PC-9 (cell line): ENCODE data around the gene DRICH1.

Experiments used
- EZH2 ChIP-seq: fragments of 200-600 bp; sonication (generic); IDR thresholded peaks from 2 replicates; pipeline ENCODE4 v1.8.0; 2017; ENCODE audit warnings: antibody characterized with exemption, low read depth
- TF ChIP-seq, protein P1 (sequence below): fragments of 200-600 bp; sonication (generic); conservative IDR thresholded peaks from 2 replicates; pipeline ENCODE4 v1.6.1; 2017; ENCODE audit warnings: mixed run types, antibody characterized with exemption, mild to moderate bottlenecking, moderate library complexity

DNA sequence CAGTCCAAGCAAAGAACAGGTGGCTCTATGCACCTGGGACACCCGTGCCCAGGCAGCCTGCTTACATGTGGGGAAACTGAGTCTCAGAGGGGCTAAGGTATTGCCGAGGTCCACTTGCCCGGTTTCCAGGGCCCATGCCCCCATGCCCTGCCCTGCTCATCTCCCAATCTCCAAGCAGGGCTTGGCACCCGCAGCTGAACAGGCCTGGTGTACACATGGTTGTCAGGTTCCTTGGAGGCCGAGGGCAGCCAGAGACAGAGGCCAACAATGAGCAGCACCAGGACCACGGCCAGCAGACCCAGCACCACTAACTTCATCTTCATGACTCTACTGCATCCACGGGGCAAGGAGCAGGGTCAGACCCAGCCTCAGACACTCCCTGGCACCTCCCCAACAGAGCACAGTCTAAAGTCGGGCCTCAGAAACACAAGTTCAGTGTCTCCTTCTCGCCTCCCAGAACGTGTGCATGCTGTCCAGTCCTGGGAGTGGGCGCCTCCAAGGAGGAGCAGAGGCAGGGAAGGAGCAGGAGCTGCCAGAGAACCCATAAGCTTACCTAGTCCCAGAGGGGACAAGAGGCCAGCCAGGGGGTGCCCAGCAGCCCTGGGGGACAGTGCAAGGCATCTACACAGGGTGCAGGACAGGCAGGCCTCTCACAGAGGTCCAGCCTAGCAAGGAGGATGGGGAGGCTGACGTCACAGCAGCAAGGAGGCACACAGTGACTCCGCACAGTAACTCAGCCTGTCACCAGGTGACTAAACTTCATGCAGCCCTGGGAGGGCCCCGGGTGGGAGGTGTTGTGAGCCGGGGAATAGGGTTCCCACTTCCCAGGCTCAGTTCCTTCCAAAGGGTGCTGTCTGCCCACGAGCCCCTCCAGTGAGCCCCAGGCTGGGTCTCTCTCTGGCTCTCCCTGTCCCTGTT is 38.5 kb upstream of the DRICH1 start:
- TF ChIP-seq, protein P1, sequence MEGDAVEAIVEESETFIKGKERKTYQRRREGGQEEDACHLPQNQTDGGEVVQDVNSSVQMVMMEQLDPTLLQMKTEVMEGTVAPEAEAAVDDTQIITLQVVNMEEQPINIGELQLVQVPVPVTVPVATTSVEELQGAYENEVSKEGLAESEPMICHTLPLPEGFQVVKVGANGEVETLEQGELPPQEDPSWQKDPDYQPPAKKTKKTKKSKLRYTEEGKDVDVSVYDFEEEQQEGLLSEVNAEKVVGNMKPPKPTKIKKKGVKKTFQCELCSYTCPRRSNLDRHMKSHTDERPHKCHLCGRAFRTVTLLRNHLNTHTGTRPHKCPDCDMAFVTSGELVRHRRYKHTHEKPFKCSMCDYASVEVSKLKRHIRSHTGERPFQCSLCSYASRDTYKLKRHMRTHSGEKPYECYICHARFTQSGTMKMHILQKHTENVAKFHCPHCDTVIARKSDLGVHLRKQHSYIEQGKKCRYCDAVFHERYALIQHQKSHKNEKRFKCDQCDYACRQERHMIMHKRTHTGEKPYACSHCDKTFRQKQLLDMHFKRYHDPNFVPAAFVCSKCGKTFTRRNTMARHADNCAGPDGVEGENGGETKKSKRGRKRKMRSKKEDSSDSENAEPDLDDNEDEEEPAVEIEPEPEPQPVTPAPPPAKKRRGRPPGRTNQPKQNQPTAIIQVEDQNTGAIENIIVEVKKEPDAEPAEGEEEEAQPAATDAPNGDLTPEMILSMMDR, result no peak
- no peak for TF ChIP-seq EZH2
